Mesenchymal stem cell (in vitro differentiated cells and primary cell): ENCODE data around the gene FAM78A. TPM values are rescaled to one million over a fixed set of nuclear protein-coding genes. Genes with fewer than 3 reads are reported as not detected.
A peak's percentile ranks its signal among the peaks of the same experiment; 100 is the strongest.

Source experiments
- DNase-seq: peaks from one replicate; pipeline ENCODE4 v3.0.0-alpha.2; 2013
- H2AFZ ChIP-seq: one replicate; pipeline ENCODE4 v1.6.1; 2013; ENCODE audit warnings: low read depth, mild to moderate bottlenecking, control low read depth, inconsistent platforms, low read length, moderate library complexity
- H2AK5ac ChIP-seq: 2 replicates; pipeline ENCODE4 v1.6.1; 2013; ENCODE audit warnings: low read length, moderate library complexity, mild to moderate bottlenecking, inconsistent platforms; ENCODE audit not compliant: severe bottlenecking
- H2BK120ac ChIP-seq: one replicate; pipeline ENCODE4 v1.6.1; 2013; ENCODE audit warnings: low read depth, mild to moderate bottlenecking, inconsistent platforms, low read length, moderate library complexity
- H2BK12ac ChIP-seq, 2 experiments: one replicate each; pipeline ENCODE4 v1.6.1; 2013; ENCODE audit warnings: inconsistent platforms in 2 of 2, low read length in 2 of 2, mild to moderate bottlenecking in 2 of 2, moderate library complexity in 2 of 2, control low read depth in 1 of 2
- H2BK15ac ChIP-seq: one replicate; pipeline ENCODE4 v1.6.1; 2013; ENCODE audit warnings: mild to moderate bottlenecking, low read depth, inconsistent platforms; ENCODE audit not compliant: poor library complexity, severe bottlenecking
- H2BK5ac ChIP-seq: 2 replicates; pipeline ENCODE4 v1.6.1; 2013; ENCODE audit warnings: low read depth, mild to moderate bottlenecking, low read length, control low read depth, inconsistent platforms; ENCODE audit not compliant: poor library complexity, severe bottlenecking
- H3K14ac ChIP-seq, 2 experiments: one replicate each; pipeline ENCODE4 v1.6.1; 2013; ENCODE audit warnings: inconsistent platforms in 2 of 2, low read length in 2 of 2, control low read depth in 1 of 2, mild to moderate bottlenecking in 1 of 2, moderate library complexity in 1 of 2
- H3K18ac ChIP-seq, 2 experiments: one replicate each; pipeline ENCODE4 v1.6.1; 2013; ENCODE audit warnings: inconsistent platforms in 2 of 2, low read length in 2 of 2, control low read depth in 1 of 2, low read depth in 1 of 2, mild to moderate bottlenecking in 1 of 2
- H3K23ac ChIP-seq, 2 experiments: one replicate each; pipeline ENCODE4 v1.6.1; 2013; ENCODE audit warnings: inconsistent platforms in 2 of 2, low read length in 2 of 2, mild to moderate bottlenecking in 2 of 2, moderate library complexity in 2 of 2, control low read depth in 1 of 2
- H3K27ac ChIP-seq: 2 replicates; pipeline ENCODE4 v1.5.1; 2013; ENCODE audit warnings: mild to moderate bottlenecking, moderate library complexity, low read length, control low read depth, inconsistent platforms; ENCODE audit not compliant: poor library complexity, severe bottlenecking
- H3K27me3 ChIP-seq, 2 experiments: 2 replicates each; pipeline versions ENCODE4 v1.6.1 to v1.7.0; 2013; ENCODE audit warnings: low read length in 2 of 2, mild to moderate bottlenecking in 2 of 2, moderate library complexity in 2 of 2, control low read depth in 1 of 2, inconsistent platforms in 1 of 2; ENCODE audit not compliant: control insufficient read depth in 1 of 2, insufficient read depth in 1 of 2
- H3K36me3 ChIP-seq, 2 experiments: 2 replicates each; pipeline versions ENCODE4 v1.6.1 to v1.7.0; 2013; ENCODE audit warnings: low read length in 2 of 2, control low read depth in 1 of 2, inconsistent platforms in 1 of 2, low read depth in 1 of 2, mild to moderate bottlenecking in 1 of 2; ENCODE audit not compliant: insufficient read depth in 2 of 2, control insufficient read depth in 1 of 2
- H3K4ac ChIP-seq, 2 experiments: one replicate each; pipeline ENCODE4 v1.6.1; 2013; ENCODE audit warnings: inconsistent platforms in 2 of 2, low read length in 2 of 2, mild to moderate bottlenecking in 2 of 2, moderate library complexity in 2 of 2, control low read depth in 1 of 2, low read depth in 1 of 2
- H3K4me1 ChIP-seq: 2 replicates; pipeline ENCODE4 v1.6.1; 2013; ENCODE audit warnings: low read depth, low read length, control low read depth; ENCODE audit not compliant: control insufficient read depth, insufficient read depth
- H3K4me2 ChIP-seq: 2 replicates; pipeline ENCODE4 v1.6.1; 2013; ENCODE audit warnings: low read length, mild to moderate bottlenecking, inconsistent platforms; ENCODE audit not compliant: poor library complexity, severe bottlenecking
- H3K4me3 ChIP-seq, 2 experiments: 2 replicates each; pipeline versions ENCODE4 v1.5.1 to v1.7.0; 2013; ENCODE audit warnings: low read length in 2 of 2, mild to moderate bottlenecking in 2 of 2, control low read depth in 1 of 2, low read depth in 1 of 2; ENCODE audit not compliant: insufficient read depth in 1 of 2
- H3K79me1 ChIP-seq: replicated peaks from 2 replicates; pipeline ENCODE4 v1.6.1; 2013; ENCODE audit warnings: mild to moderate bottlenecking, control low read depth, low read length, inconsistent platforms; ENCODE audit not compliant: poor library complexity, severe bottlenecking
- H3K9ac ChIP-seq: 2 replicates; pipeline ENCODE4 v1.7.0; 2013; ENCODE audit warnings: mild to moderate bottlenecking, low read length, moderate library complexity
- H3K9me3 ChIP-seq: 2 replicates; pipeline ENCODE4 v1.7.0; 2013; ENCODE audit warnings: mild to moderate bottlenecking, low read length; ENCODE audit not compliant: control insufficient read depth
- H4K8ac ChIP-seq: one replicate; pipeline ENCODE4 v1.6.1; 2013; ENCODE audit warnings: inconsistent platforms, mild to moderate bottlenecking, low read length, moderate library complexity
- H4K91ac ChIP-seq: one replicate; pipeline ENCODE4 v1.6.1; 2013; ENCODE audit warnings: mild to moderate bottlenecking, low read length, inconsistent platforms
- WGBS: methylation state at CpG from one replicate; pipeline ENCODE4 v1.1.7; 2013; ENCODE audit warnings: mixed read lengths; 5-methylcytosine and 5-hydroxymethylcytosine counted together
- polyA plus RNA-seq, 2 experiments: library from polyadenylated mRNA; stranded (reverse); fragments of 200-250 nt; gene quantifications; one replicate each; pipeline ENCODE4 v1.2.3, GENCODE V29; 2013

Gene FAM78A, protein sequence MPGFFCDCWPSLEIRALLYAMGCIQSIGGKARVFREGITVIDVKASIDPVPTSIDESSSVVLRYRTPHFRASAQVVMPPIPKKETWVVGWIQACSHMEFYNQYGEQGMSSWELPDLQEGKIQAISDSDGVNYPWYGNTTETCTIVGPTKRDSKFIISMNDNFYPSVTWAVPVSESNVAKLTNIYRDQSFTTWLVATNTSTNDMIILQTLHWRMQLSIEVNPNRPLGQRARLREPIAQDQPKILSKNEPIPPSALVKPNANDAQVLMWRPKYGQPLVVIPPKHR
- 0.72 TPM for polyA plus RNA-seq (2013, experiment 1 of 2)
- 0.75 TPM for polyA plus RNA-seq (2013, experiment 2 of 2)

DNA sequence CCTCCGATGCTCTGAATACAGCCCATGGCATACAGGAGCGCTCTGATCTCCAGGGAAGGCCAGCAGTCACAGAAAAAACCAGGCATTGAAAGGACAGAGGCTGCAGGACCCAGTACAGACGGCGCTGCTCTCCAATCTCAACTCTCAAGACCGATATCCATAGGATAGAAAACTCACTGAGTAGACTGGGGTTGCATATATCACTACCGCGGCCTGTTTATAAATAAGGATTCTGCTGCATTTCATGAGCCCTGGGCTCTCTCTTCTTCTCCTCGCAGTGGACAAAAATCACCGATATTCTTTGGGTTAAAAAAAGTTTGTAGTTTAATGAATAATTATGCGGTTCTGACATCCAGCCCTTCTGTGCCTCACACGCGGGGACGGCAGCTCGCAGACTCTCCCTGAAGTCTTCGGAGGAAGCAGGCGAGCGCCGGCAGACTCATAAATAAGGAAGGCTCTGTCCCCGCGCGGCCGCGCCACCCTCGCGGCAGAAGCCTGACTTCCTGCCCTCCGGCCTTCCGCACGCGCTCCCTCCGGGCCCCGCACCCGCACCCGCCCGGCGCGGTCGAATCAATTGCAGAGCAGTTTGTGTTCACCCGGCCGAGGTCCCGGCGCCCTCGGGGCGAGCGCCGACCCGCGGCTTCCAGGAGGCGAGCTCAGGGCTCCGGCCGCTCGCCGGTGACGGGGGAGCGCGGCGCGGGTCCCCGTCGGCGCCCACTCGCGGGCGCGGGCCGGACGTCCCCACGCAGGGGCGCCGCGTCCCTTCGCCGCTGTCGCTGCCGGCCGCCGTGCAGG, at the start of gene FAM78A:
FAM78A (minus strand) TSS at position 417 of the 795 bp plus-strand sequence; CDS start at position 86, 331 bp downstream.
- Histone ChIP-seq H2BK120ac (no peak within 1 kb of the TSS), H3K18ac (no peak within 1 kb of the TSS), H2AK5ac (no peak within 1 kb of the TSS), H4K91ac (no peak within 1 kb of the TSS), H4K8ac (no peak within 1 kb of the TSS), H3K9ac (no peak within 1 kb of the TSS), H3K23ac (no peak within 1 kb of the TSS), H2BK12ac (peak within 1 kb of the TSS in 1 of 2 experiments; percentile 31), H3K27ac (no peak within 1 kb of the TSS), H2AFZ (peak within 1 kb of the TSS; percentile 10), H3K27me3 (peaks cover 40 to 56% of the 10 kb centered on the region in 2 experiments), H3K36me3 (no peaks in the 10 kb centered on the region), H2BK5ac (no peak within 1 kb of the TSS), H3K4me3 (peak within 1 kb of the TSS; percentile 51 to 65), H3K79me1 (no peaks in the 10 kb centered on the region), H3K4ac (no peak within 1 kb of the TSS), H3K4me2 (peak within 1 kb of the TSS; percentile 91), H3K4me1 (peaks cover 13% of the 10 kb centered on the region), H3K14ac (no peak within 1 kb of the TSS), H3K9me3 (no peaks in the 10 kb centered on the region), H2BK15ac (no peak within 1 kb of the TSS)
- peak; percentile 19 for DNase-seq
- 15% methylated on average over 57 of the region's 76 CpGs for WGBS

DNA sequence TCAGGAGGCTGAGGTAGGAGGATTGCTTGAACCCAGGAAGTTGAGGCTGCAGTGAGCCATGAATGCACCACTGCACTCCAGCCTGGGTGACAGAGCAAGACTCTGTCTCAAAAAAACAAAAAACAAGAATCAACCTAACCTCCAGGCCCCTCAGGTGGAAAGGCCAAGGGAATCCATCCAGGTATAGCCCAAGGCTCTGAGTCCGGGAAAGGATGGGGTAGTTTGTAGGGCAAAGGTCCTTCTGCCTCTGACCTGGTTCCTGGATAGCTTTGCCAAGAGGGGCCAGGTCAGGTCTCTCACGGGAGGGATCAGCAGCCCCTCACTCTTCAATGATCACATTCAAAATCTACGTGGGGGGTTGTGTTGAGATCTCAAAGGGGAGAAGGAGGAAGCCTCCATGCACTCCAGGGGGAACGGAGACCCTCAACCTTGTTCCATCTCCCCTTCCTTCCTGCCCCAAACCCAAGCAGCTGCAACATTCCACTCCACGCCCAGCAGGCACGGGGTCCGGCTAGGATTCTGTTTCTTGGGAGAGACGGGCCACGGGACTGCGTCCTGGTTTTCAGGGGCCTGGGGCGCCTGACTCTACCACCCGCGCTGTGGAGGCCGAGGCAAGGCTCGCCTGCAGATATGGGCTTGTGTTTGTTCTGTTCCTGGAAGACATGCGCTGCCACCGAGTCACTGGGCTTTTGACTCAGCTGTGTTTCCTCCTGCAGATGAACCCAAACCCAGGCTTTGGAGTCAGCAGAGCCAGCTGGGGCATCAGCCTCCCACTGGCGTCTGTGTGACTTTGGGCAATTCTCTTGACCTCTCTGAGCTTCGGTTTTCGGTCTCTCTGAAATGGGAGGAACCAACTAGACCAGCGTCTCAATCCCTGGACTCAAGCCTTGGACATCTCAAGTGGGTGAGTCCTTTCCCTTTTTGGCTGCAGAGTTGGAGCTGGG, 48.7 kb upstream of the FAM78A start:
- H3K27ac ChIP-seq = no peak overlapping the region
- no peaks in the 10 kb centered on the region for H3K4me1 ChIP-seq
- H4K91ac ChIP-seq = peak overlapping the region; percentile 39
- H3K18ac ChIP-seq = no peak overlapping the region
- no peak overlapping the region for H2BK5ac ChIP-seq
- peak overlapping the region; percentile 33 for H2BK15ac ChIP-seq
- H3K4ac ChIP-seq = no peak overlapping the region
- H3K9me3 ChIP-seq = no peaks in the 10 kb centered on the region
- H3K79me1 ChIP-seq = no peaks in the 10 kb centered on the region
- peak overlapping the region in 1 of 2 experiments; percentile 87 for H2BK12ac ChIP-seq
- H3K4me2 ChIP-seq = no peak overlapping the region
- 96% methylated on average over 20 of the region's 21 CpGs for WGBS
- H2BK120ac ChIP-seq = no peak overlapping the region
- H2AFZ ChIP-seq = no peak overlapping the region
- no peak overlapping the region for H3K9ac ChIP-seq
- no peak overlapping the region for H3K23ac ChIP-seq
- DNase-seq = no peak
- H3K27me3 ChIP-seq = peaks cover 6 to 21% of the 10 kb centered on the region in 2 experiments
- H3K36me3 ChIP-seq = no peaks in the 10 kb centered on the region
- no peak overlapping the region for H4K8ac ChIP-seq
- H2AK5ac ChIP-seq = no peak overlapping the region
- H3K14ac ChIP-seq = no peak overlapping the region
- no peak overlapping the region for H3K4me3 ChIP-seq

DNA sequence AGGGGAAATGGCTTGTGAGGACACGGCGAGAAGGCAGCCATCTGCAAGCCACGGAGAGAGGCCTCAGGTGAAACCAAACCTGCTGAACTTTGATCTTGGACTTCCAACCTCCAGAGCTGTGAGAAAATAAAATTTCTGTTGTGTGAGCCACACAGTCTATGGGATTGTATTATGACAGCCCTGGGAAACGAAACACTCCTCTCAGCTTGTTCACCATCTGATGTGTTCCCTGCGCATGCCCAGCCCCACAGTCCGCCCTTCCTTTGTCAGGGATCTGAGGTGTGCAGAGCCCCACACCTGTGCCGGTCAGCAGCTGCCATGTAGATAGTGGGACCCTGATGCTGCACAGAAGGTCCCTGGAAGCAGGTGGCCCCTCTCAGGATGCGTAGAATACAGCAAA, 47.3 kb upstream of the FAM78A start:
- Histone ChIP-seq H4K91ac (no peak overlapping the region), H2BK12ac (no peak overlapping the region), H2BK15ac (no peak overlapping the region), H3K27ac (no peak overlapping the region), H3K9me3 (no peaks in the 10 kb centered on the region), H3K36me3 (no peaks in the 10 kb centered on the region), H3K18ac (no peak overlapping the region), H3K27me3 (peaks cover 6 to 8% of the 10 kb centered on the region in 2 experiments), H3K4ac (no peak overlapping the region), H4K8ac (no peak overlapping the region), H3K79me1 (no peaks in the 10 kb centered on the region), H3K9ac (no peak overlapping the region), H3K14ac (no peak overlapping the region), H2BK120ac (no peak overlapping the region), H2AK5ac (no peak overlapping the region), H3K4me1 (no peaks in the 10 kb centered on the region), H3K4me2 (no peak overlapping the region), H3K23ac (no peak overlapping the region), H2AFZ (no peak overlapping the region), H2BK5ac (no peak overlapping the region), H3K4me3 (no peak overlapping the region)
- no peak for DNase-seq
- 92% methylated on average over 8 of the region's 8 CpGs for WGBS
